GM12878 (cell line): ENCODE measurements around the gene GDF15. TPM values are rescaled to one million over a fixed set of nuclear protein-coding genes. Genes with fewer than 3 reads are reported as not detected.

ENCODE experiments used
- ATAC-seq: fragments of 200-7000 bp; cut with Tn5 transposase; 3 replicates; pipeline ENCODE4 v1.9.1; 2020; ENCODE audit warnings: mild to moderate bottlenecking, moderate library complexity
- BruUV-seq: library from RNA; stranded (reverse); fragments of 400-500 nt; replicated peaks from 2 replicates; lab custom pipeline; 2021; lab: Mats Ljungman, UMichigan
- CTCF ChIA-PET: fragments of 300-600 bp; sonication (Branson Sonifier 250); formaldehyde crosslinking; extraction: SDS; loops from one replicate; lab custom pipeline; 2021; ENCODE audit warnings: inconsistent platforms; lab: Yijun Ruan, JAX
- POLR2A ChIA-PET: fragments of 350-600 bp; formaldehyde crosslinking; extraction: SDS; loops from one replicate; lab custom pipeline; 2021; ENCODE audit warnings: inconsistent platforms; lab: Charles Lee
- RAD21 ChIA-PET: fragments of 300-600 bp; sonication (Branson Sonifier 250); formaldehyde crosslinking; loops from one replicate; lab custom pipeline; 2023; ENCODE audit warnings: antibody characterized with exemption; ENCODE audit not compliant: unreplicated experiment; lab: Charles Lee
- SMC1A ChIA-PET: fragments of 300-600 bp; sonication (Branson Sonifier 250); formaldehyde crosslinking; loops from one replicate; lab custom pipeline; 2023; ENCODE audit not compliant: unreplicated experiment, uncharacterized antibody; lab: Charles Lee
- DNase-seq: peaks from one replicate; pipeline ENCODE4 v3.0.0-alpha.2; 2011; ENCODE audit warnings: low read depth, low spot score
- FAIRE-seq: peaks from 3 replicates; lab custom pipeline; 2011; peaks lifted over from hg19 to GRCh38; lab: Jason Lieb, UNC
- H2AFZ ChIP-seq: 2 replicates; pipeline ENCODE4 v1.6.0; 2011; ENCODE audit warnings: low read depth, low read length, control low read depth; ENCODE audit not compliant: control insufficient read depth
- H3K27ac ChIP-seq: 2 replicates; pipeline ENCODE4 v1.5.1; 2011; ENCODE audit warnings: control low read depth; ENCODE audit not compliant: control insufficient read depth, insufficient read depth
- H3K27me3 ChIP-seq, 2 experiments: replicated peaks in 1 of 2; 2 replicates each; pipeline versions ENCODE4 v1.6.0 to v1.6.1; 2011; ENCODE audit warnings: low read length in 1 of 2; ENCODE audit not compliant: control insufficient read depth in 2 of 2, insufficient read depth in 2 of 2
- H3K36me3 ChIP-seq, 2 experiments: 2 replicates each; pipeline ENCODE4 v1.5.1; 2011; ENCODE audit warnings: low read length in 1 of 2; ENCODE audit not compliant: control insufficient read depth in 2 of 2, insufficient read depth in 2 of 2
- H3K4me1 ChIP-seq: 2 replicates; pipeline ENCODE4 v1.6.1; 2011; ENCODE audit warnings: mild to moderate bottlenecking, low read length, moderate library complexity, mixed read lengths; ENCODE audit not compliant: control insufficient read depth, insufficient read depth
- H3K4me2 ChIP-seq: 2 replicates; pipeline ENCODE4 v1.6.0; 2011; ENCODE audit warnings: control low read depth; ENCODE audit not compliant: control insufficient read depth, insufficient read depth
- H3K4me3 ChIP-seq: fragments of 200-600 bp; sonication (generic); 2 replicates; pipeline ENCODE4 v1.5.1; 2016
- H3K79me2 ChIP-seq: 2 replicates; pipeline ENCODE4 v1.6.0; 2011; ENCODE audit warnings: low read length; ENCODE audit not compliant: control insufficient read depth, insufficient read depth
- H3K9ac ChIP-seq: 2 replicates; pipeline ENCODE4 v1.8.0; 2011; ENCODE audit warnings: low read length, control low read depth, mixed read lengths; ENCODE audit not compliant: control insufficient read depth, insufficient read depth
- H3K9me3 ChIP-seq: replicated peaks from 3 replicates; pipeline ENCODE4 v1.5.1; 2011; ENCODE audit warnings: mild to moderate bottlenecking, low read length; ENCODE audit not compliant: control insufficient read depth, insufficient read depth
- H4K20me1 ChIP-seq: 2 replicates; pipeline ENCODE4 v1.6.0; 2011; ENCODE audit not compliant: control insufficient read depth, insufficient read depth
- BCL3 ChIP-seq: IDR thresholded peaks from 2 replicates; pipeline ENCODE4 v1.6.1; 2011; ENCODE audit warnings: borderline replicate concordance, low read depth, mild to moderate bottlenecking, moderate library complexity, low read length; ENCODE audit not compliant: insufficient read depth, poor library complexity, severe bottlenecking
- BHLHE40 ChIP-seq, 2 experiments: fragments of 450-650 bp in 1 of 2; IDR thresholded peaks; 2 replicates each; pipeline ENCODE4 v1.6.1; 2011 to 2017; ENCODE audit warnings: low read depth in 2 of 2, borderline replicate concordance in 1 of 2, improper control_type of control experiment in 1 of 2, low read length in 1 of 2, mild to moderate bottlenecking in 1 of 2
- CBX5 ChIP-seq: sonication (generic); IDR thresholded peaks from 2 replicates; pipeline ENCODE4 v1.6.1; 2016; ENCODE audit warnings: low read depth, moderate library complexity, mild to moderate bottlenecking, inconsistent platforms
- EZH2 ChIP-seq: IDR thresholded peaks from 2 replicates; pipeline ENCODE4 v1.6.1; 2012; ENCODE audit warnings: low read depth, mild to moderate bottlenecking, control low read depth, inconsistent platforms, low read length, borderline replicate concordance; ENCODE audit not compliant: control insufficient read depth
- GABPA ChIP-seq: IDR thresholded peaks from 2 replicates; pipeline ENCODE4 v1.6.1; 2014; ENCODE audit warnings: antibody characterized with exemption, low read depth, mild to moderate bottlenecking, inconsistent platforms
- HDAC6 ChIP-seq: fragments of 200-600 bp; sonication (generic); IDR thresholded peaks from one replicate; pipeline ENCODE4 v1.8.0; 2017; ENCODE audit warnings: antibody characterized with exemption; ENCODE audit not compliant: unreplicated experiment
- HDGF ChIP-seq: fragments of 450-650 bp; IDR thresholded peaks from 2 replicates; pipeline ENCODE4 v1.6.1; 2016; ENCODE audit warnings: antibody characterized with exemption
- KDM1A ChIP-seq: fragments of 200-600 bp; sonication (generic); IDR thresholded peaks from 2 replicates; pipeline ENCODE4 v1.6.1; 2016; ENCODE audit warnings: borderline replicate concordance
- LARP7 ChIP-seq: fragments of 450-650 bp; IDR thresholded peaks from 2 replicates; pipeline ENCODE4 v1.6.1; 2017; ENCODE audit warnings: mild to moderate bottlenecking
- MLLT1 ChIP-seq: fragments of 450-650 bp; IDR thresholded peaks from 2 replicates; pipeline ENCODE4 v1.6.1; 2016; ENCODE audit warnings: mild to moderate bottlenecking
- MTA2 ChIP-seq: fragments of 450-650 bp; IDR thresholded peaks from 2 replicates; pipeline ENCODE4 v1.6.1; 2016; ENCODE audit warnings: low read depth, mild to moderate bottlenecking, moderate library complexity
- MTA3 ChIP-seq: IDR thresholded peaks from 2 replicates; pipeline ENCODE4 v1.6.1; 2012; ENCODE audit warnings: low read length, inconsistent platforms, borderline replicate concordance
- MYB ChIP-seq: fragments of 150-350 bp; IDR thresholded peaks from 2 replicates; pipeline ENCODE4 v1.6.1; 2014; ENCODE audit warnings: mild to moderate bottlenecking, low read depth, low read length, borderline replicate concordance
- NFXL1 ChIP-seq: fragments of 450-650 bp; IDR thresholded peaks from 2 replicates; pipeline ENCODE4 v1.6.1; 2017; ENCODE audit warnings: antibody characterized with exemption, mild to moderate bottlenecking, borderline replicate concordance
- RCOR1 ChIP-seq: conservative IDR thresholded peaks from 2 replicates; pipeline ENCODE4 v1.6.1; 2012; ENCODE audit warnings: low read depth, low read length, improper control_type of control experiment
- SP1 ChIP-seq: IDR thresholded peaks from one replicate; pipeline ENCODE4 v1.6.1; 2011; ENCODE audit warnings: low read depth, low read length
- SPI1 ChIP-seq: IDR thresholded peaks from 2 replicates; pipeline ENCODE4 v1.6.1; 2011; ENCODE audit warnings: low read depth, mild to moderate bottlenecking, low read length, moderate library complexity, borderline replicate concordance; ENCODE audit not compliant: insufficient read depth
- TCF3 ChIP-seq: IDR thresholded peaks from 2 replicates; pipeline ENCODE4 v1.6.1; 2012; ENCODE audit warnings: low read depth, mild to moderate bottlenecking, low read length, borderline replicate concordance; ENCODE audit not compliant: insufficient read depth
- ZNF384 ChIP-seq: IDR thresholded peaks from 2 replicates; pipeline ENCODE4 v1.6.1; 2012; ENCODE audit warnings: low read depth, mild to moderate bottlenecking, low read length, improper control_type of control experiment, borderline replicate concordance
- WGBS: methylation state at CpG from one replicate; pipeline ENCODE4 v1.1.6; 2016; ENCODE audit warnings: low lambda C conversion rate; ENCODE audit not compliant: insufficient replicate concordance, insufficient coverage; ENCODE audit errors: missing lambda C conversion rate; 5-methylcytosine and 5-hydroxymethylcytosine counted together
- in situ Hi-C: fragments of 300-500 bp; cut with MboI; formaldehyde crosslinking; loops from 9 replicates; pipeline ENCODE4 v1.14.3; 2018; ENCODE audit warnings: mixed read lengths
- intact Hi-C: fragments of 100-400 bp; cut with micrococcal nuclease; formaldehyde crosslinking; loops from one replicate; pipeline ENCODE4 v1.14.2; 2022; ENCODE audit not compliant: unreplicated experiment
- polyA plus RNA-seq, 11 experiments: library from polyadenylated mRNA; depleted of rRNA in 4 of 11; unstranded in 6 of 11; stranded (reverse) in 5 of 11; fragments of >200 nt; fragmentation: Nextera tagmentation in 4 of 11; fragmentation: Illumina TruSeq in 1 of 11; extraction: Ambion mirVana in 4 of 11; extraction: Trizol in 1 of 11; gene quantifications; 1 replicate in 1 of 11; 2 replicates in 10 of 11; pipeline versions ENCODE4 v1.2.1 to v1.2.3, GENCODE V29; 2011 to 2016; ENCODE audit warnings: inconsistent platforms in 2 of 11, missing spikeins in 2 of 11, low read depth in 1 of 11
- total RNA-seq, 4 experiments: library from RNA; depleted of rRNA in 3 of 4; stranded (reverse); fragments of >200 nt in 3 of 4; fragmentation: Illumina TruSeq in 1 of 4; extraction: Trizol in 1 of 4; gene quantifications; 2 replicates each; pipeline versions ENCODE4 v1.2.1 to v1.2.3, GENCODE V29; 2013 to 2021

GDF15 gene
- total and polyA plus RNA-seq, 10 of the 15 experiments (the other 5 are each of a cell fraction or from before 2014, with no cell fraction given), result 0.11 to 3.6 (median 1.6) TPM; not detected in 1

GRCh38 chr19:18414504-18415177 lies 28.7 kb downstream of the GDF15 start:
- Histone ChIP-seq H4K20me1 (no peaks in the 10 kb centered on the region), H3K4me2 (peak overlapping the region; percentile 56)
- POLR2A ChIA-PET, result interaction anchor here (0.5 to 2.0 kb wide), 8 partner anchors 11 to 134 kb away, joined by 3 to 26 read pairs (median 3); partner anchors contain the start of genes JUND and LSM4
- TF ChIP-seq BHLHE40 (IDR thresholded peaks at IDR 0.05; ENCODE audit: borderline replicate concordance in 1 of 2, low read depth in 2 of 2, low read length in 1 of 2) (no peak; a peak in 1 of 4 replicates), MYB (no peak), EZH2 (no peak), HDAC6 (no peak), LARP7 (no peak), SPI1 (no peak), BCL3 (no peak), RCOR1 (no peak), GABPA (no peak), HDGF (peak; percentile 80; the same call in 1 of the 2 replicates), NFXL1 (no peak), MLLT1 (peak; percentile 24; the same call in 1 of the 2 replicates), CBX5 (no peak), SP1 (peak; percentile 16), MTA2 (no peak), ZNF384 (no peak), MTA3 (no peak), TCF3 (no peak), KDM1A (no peak)

More at GRCh38 chr19:18414504-18415177, 28.7 kb downstream of the GDF15 start:
- Histone ChIP-seq H3K9ac (peak overlapping the region; percentile 51), H3K36me3 (no peaks in the 10 kb centered on the region), H2AFZ (peak overlapping the region; percentile 34), H3K4me1 (peaks cover 47% of the 10 kb centered on the region), H3K27ac (peak overlapping the region; percentile 66), H3K79me2 (peaks cover 5% of the 10 kb centered on the region), H3K4me3 (peak overlapping the region; percentile 59; the same call in 1 of the 2 replicates), H3K9me3 (no peaks in the 10 kb centered on the region), H3K27me3 (no peaks in the 10 kb centered on the region)
- ChIA-PET CTCF (interaction anchor here (0.8 to 8.8 kb wide), 19 partner anchors 13 to 254 kb away, joined by 3 to 88 read pairs (median 6); partner anchors contain the start of genes GDF15 and JUND), RAD21 (interaction anchor here (0.9 to 6.5 kb wide), 15 partner anchors 13 to 302 kb away, joined by 3 to 63 read pairs (median 4); partner anchors contain the start of gene GDF15), SMC1A (interaction anchor here (0.6 to 6.6 kb wide), 11 partner anchors 13 to 135 kb away, joined by 3 to 60 read pairs (median 4); no protein-coding TSS in a partner anchor)
- WGBS, result 15% methylated on average over 11 of the region's 11 CpGs
- intact Hi-C loops (loop anchor here (10.0 kb wide), 1 partner anchor 210 kb away; the partner anchor contains the start of gene RAB3A), in situ Hi-C loops (no loop called here)
- FAIRE-seq (peak; percentile 88), DNase-seq (no peak), ATAC-seq (peak; percentile 20)
- BruUV-seq, result no TSS peak
